ENCODE measurements around the gene ADPGK. TPM values are rescaled to one million over a fixed set of nuclear protein-coding genes. Genes with fewer than 3 reads are reported as not detected.
"Not testable (repeated sequence)": the region's sequence is repeated elsewhere in the genome, so short reads cannot be mapped to it uniquely, and the experiment has no call there.

Gene ADPGK
- 10 to 100 TPM; 20.6 to 36.7 (median 21.6) TPM for polyA plus RNA-seq

GRCh38 chr15:72783640-72784455 lies at the start of gene ADPGK:
Gene ADPGK, minus strand, starts transcription at chr15:72783758. Its CDS starts 67 bp downstream, at chr15:72783691.
- H3K27ac ChIP-seq (ENCODE audit: low read depth, low read length), result no peak within 1 kb of the TSS
- WGBS, 3 donors, result 0 to 1% (median 1%) methylated on average over 68 of the region's 68 CpGs

GRCh38 chr15:72827226-72827625 lies 43.7 kb upstream of the ADPGK start:
- no peak overlapping the region for H3K27ac ChIP-seq (ENCODE audit: low read depth, low read length)

GRCh38 chr15:72826611-72827010 lies 43.1 kb upstream of the ADPGK start:
- 90 to 94% (median 93%) methylated on average over 9 of the region's 9 CpGs for WGBS, 3 donors
- H3K27ac ChIP-seq (ENCODE audit: low read depth, low read length), result no peak overlapping the region

GRCh38 chr15:72825829-72826228 lies 42.3 kb upstream of the ADPGK start:
- H3K27ac ChIP-seq (ENCODE audit: low read depth, low read length), result no peak overlapping the region
- 46 to 68% (median 60%) methylated on average over 4 of the region's 4 CpGs for WGBS, 3 donors

- WGBS, 3 donors, result 85 to 88% (median 87%) methylated on average over 7 of the region's 7 CpGs
- H3K27ac ChIP-seq (ENCODE audit: low read depth, low read length), result no peak overlapping the region
These were observed 41.2 kb upstream of the ADPGK start for GRCh38 chr15:72824781-72825180.

GRCh38 chr15:72824112-72824511 lies 40.6 kb upstream of the ADPGK start:
- WGBS, 3 donors, result 60 to 71% (median 64%) methylated on average over 14 of the region's 14 CpGs
- no peak overlapping the region for H3K27ac ChIP-seq (ENCODE audit: low read depth, low read length)

GRCh38 chr15:72820278-72820677 lies 36.7 kb upstream of the ADPGK start:
- no peak overlapping the region for H3K27ac ChIP-seq (ENCODE audit: low read depth, low read length)
- 61 to 67% (median 64%) methylated on average over 4 of the region's 4 CpGs for WGBS, 3 donors

- WGBS, 3 donors, result 82 to 89% (median 84%) methylated on average over 6 of the region's 6 CpGs
- H3K27ac ChIP-seq (ENCODE audit: low read depth, low read length), result no peak overlapping the region
These were observed 35.1 kb upstream of the ADPGK start for GRCh38 chr15:72818632-72819031.

- no peak overlapping the region for H3K27ac ChIP-seq (ENCODE audit: low read depth, low read length)
- WGBS, 3 donors, result 74 to 85% (median 74%) methylated on average over 6 to 8 of the region's 8 CpGs
These were observed 29.9 kb upstream of the ADPGK start for GRCh38 chr15:72813345-72814004.

- H3K27ac ChIP-seq (ENCODE audit: low read depth, low read length), result no peak overlapping the region
- WGBS, 3 donors, result 58 to 82% (median 60%) methylated on average over 4 of the region's 4 CpGs
These were observed 25.8 kb upstream of the ADPGK start for GRCh38 chr15:72809329-72809728.

GRCh38 chr15:72807346-72807745 lies 23.8 kb upstream of the ADPGK start:
- WGBS, 3 donors, result 92 to 98% (median 97%) methylated on average over 10 to 21 of the region's 22 CpGs
- not testable (repeated sequence) for H3K27ac ChIP-seq (ENCODE audit: low read depth, low read length)

- 50 to 75% (median 59%) methylated on average over 1 of the region's 1 CpG for WGBS, 3 donors
These were observed 19.4 kb upstream of the ADPGK start for GRCh38 chr15:72803006-72803405.

GRCh38 chr15:72801590-72802325 lies 18.2 kb upstream of the ADPGK start:
- WGBS, 3 donors, result 43 to 59% (median 53%) methylated on average over 7 of the region's 7 CpGs
- H3K27ac ChIP-seq (ENCODE audit: low read depth, low read length), result no peak overlapping the region

More at GRCh38 chr15:72803006-72803405, 19.4 kb upstream of the ADPGK start:
- H3K27ac ChIP-seq (ENCODE audit: low read depth, low read length), result no peak overlapping the region

- 49 to 62% (median 56%) methylated on average over 8 of the region's 8 CpGs for WGBS, 3 donors
- no peak overlapping the region for H3K27ac ChIP-seq (ENCODE audit: low read depth, low read length)
These were observed 17.4 kb upstream of the ADPGK start for GRCh38 chr15:72800833-72801481.

GRCh38 chr15:72797834-72798233 lies 14.3 kb upstream of the ADPGK start:
- no peak overlapping the region for H3K27ac ChIP-seq (ENCODE audit: low read depth, low read length)
- 74 to 78% (median 78%) methylated on average over 6 of the region's 6 CpGs for WGBS, 3 donors

- no peak overlapping the region for H3K27ac ChIP-seq (ENCODE audit: low read depth, low read length)
- 14 to 25% (median 19%) methylated on average over 12 of the region's 12 CpGs for WGBS, 3 donors
These were observed 13.8 kb upstream of the ADPGK start for GRCh38 chr15:72797338-72797689.

GRCh38 chr15:72796515-72797337 lies 13.2 kb upstream of the ADPGK start:
- WGBS, 3 donors, result 5 to 8% (median 8%) methylated on average over 58 to 72 of the region's 72 CpGs
- H3K27ac ChIP-seq (ENCODE audit: low read depth, low read length), result no peak overlapping the region

- no peak overlapping the region for H3K27ac ChIP-seq (ENCODE audit: low read depth, low read length)
These were observed 12.6 kb upstream of the ADPGK start for GRCh38 chr15:72796210-72796514.

More at GRCh38 chr15:72796210-72796514, 12.6 kb upstream of the ADPGK start:
- WGBS, 3 donors, result 67 to 71% (median 70%) methylated on average over 7 of the region's 7 CpGs
